Bronchial epithelial cell (primary cell): Measurements from ENCODE around the gene VGLL2. TPM values are rescaled to one million over a fixed set of nuclear protein-coding genes. Genes with fewer than 3 reads are reported as not detected.
A peak's percentile ranks its signal among the peaks of the same experiment; 100 is the strongest.

ENCODE experiments used
- DNase-seq: peaks from one replicate; pipeline ENCODE4 v3.0.0-alpha.2; 2010; ENCODE audit warnings: low read depth
- FAIRE-seq: peaks from 2 replicates; lab custom pipeline; 2011; peaks lifted over from hg19 to GRCh38; lab: Jason Lieb, UNC
- H3K27me3 ChIP-seq: 2 replicates; pipeline ENCODE4 v1.5.1; 2011; ENCODE audit warnings: low read length; ENCODE audit not compliant: control insufficient read depth, insufficient read depth
- H3K36me3 ChIP-seq: 2 replicates; pipeline ENCODE4 v1.5.1; 2011; ENCODE audit warnings: low read length; ENCODE audit not compliant: control insufficient read depth, insufficient read depth
- H3K4me3 ChIP-seq: 2 replicates; pipeline ENCODE4 v1.5.1; 2011; ENCODE audit warnings: mild to moderate bottlenecking, low read depth, low read length, control low read depth
- total RNA-seq: library from RNA; depleted of rRNA; stranded (reverse); fragments of >200 nt; gene quantifications from 2 replicates; pipeline ENCODE4 v1.2.1, GENCODE V29; 2014
- TF ChIP-seq, protein P1 (sequence below): IDR thresholded peaks from 2 replicates; pipeline ENCODE4 v1.5.1; 2011; ENCODE audit warnings: mild to moderate bottlenecking, moderate library complexity, low read length, control low read depth, inconsistent platforms; ENCODE audit not compliant: insufficient read depth, severe bottlenecking

The VGLL2 gene
- total RNA-seq, 1 donor from 2014 or later, result not detected

DNA sequence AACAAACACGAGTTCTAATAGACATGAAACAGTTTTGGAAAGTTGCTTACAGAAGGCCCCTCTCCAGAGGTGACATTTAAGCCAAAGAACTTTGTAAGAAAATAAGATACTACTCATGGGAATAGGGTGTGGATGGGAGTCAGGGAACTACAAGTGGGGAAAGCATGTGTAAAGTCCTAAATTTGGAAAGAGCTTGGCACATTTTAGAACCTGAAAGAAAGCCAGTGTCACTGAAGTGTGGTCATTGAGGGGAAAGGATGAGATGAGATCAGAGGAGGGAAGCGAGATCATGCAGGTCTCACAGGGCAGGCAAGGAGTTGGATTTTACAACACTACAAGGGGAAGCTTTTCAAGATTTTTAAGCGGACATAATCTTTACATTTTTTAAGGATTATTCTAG, 38.0 kb downstream of the VGLL2 start:
- no peak for FAIRE-seq
- DNase-seq, result no peak
- TF ChIP-seq, protein P1, sequence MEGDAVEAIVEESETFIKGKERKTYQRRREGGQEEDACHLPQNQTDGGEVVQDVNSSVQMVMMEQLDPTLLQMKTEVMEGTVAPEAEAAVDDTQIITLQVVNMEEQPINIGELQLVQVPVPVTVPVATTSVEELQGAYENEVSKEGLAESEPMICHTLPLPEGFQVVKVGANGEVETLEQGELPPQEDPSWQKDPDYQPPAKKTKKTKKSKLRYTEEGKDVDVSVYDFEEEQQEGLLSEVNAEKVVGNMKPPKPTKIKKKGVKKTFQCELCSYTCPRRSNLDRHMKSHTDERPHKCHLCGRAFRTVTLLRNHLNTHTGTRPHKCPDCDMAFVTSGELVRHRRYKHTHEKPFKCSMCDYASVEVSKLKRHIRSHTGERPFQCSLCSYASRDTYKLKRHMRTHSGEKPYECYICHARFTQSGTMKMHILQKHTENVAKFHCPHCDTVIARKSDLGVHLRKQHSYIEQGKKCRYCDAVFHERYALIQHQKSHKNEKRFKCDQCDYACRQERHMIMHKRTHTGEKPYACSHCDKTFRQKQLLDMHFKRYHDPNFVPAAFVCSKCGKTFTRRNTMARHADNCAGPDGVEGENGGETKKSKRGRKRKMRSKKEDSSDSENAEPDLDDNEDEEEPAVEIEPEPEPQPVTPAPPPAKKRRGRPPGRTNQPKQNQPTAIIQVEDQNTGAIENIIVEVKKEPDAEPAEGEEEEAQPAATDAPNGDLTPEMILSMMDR, result no peak
- Histone ChIP-seq H3K27me3 (no peaks in the 10 kb centered on the region), H3K36me3 (no peaks in the 10 kb centered on the region), H3K4me3 (no peak overlapping the region)

DNA sequence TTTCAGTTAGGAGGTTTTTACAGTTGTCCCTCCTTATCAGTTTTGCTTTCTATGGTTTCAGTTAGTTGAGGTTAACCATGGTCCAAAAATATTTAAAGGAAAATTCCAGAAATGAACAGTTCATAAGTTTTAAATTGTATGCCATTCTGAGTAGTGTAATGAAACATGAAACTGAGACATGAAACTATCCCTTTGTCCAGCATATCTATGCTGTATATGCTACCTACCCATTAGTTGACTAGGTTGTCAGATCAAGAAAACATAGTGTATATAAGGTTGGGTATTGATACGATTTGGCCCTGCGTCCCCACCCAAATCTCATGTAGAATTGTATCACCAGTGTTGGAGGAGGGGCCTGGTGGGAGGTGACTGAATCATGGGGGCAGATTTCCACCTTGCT, 39.1 kb downstream of the VGLL2 start:
- no peak for DNase-seq
- TF ChIP-seq, protein P1, result no peak
- FAIRE-seq, result no peak
- Histone ChIP-seq H3K27me3 (no peaks in the 10 kb centered on the region), H3K4me3 (no peak overlapping the region), H3K36me3 (no peaks in the 10 kb centered on the region)

DNA sequence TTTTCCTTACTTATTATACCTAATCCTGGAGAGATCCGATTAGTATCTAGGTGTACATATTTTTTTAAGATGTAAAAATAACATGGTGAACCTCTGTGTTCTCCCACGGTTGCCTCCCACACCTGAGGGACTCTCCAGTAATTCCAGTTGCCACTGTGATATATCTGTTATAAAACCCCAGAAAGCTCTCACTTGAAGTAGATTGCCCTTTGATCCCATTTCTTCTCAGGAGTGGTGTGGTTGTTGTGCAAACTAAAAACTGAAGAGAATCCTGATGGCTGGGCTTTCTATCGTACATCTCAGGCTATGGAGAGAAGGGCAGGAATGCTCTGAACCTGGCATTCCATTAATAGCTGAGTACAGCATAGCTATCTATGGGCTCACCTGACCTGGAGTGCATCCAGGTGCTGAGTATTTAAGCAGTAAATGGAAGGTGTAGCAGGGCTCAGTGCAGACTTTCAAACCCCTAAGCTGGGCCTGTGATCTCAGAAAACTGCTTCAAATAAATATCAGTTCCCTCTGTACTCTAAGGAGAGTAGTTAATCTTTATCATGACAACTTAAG, 41.0 kb downstream of the VGLL2 start:
- FAIRE-seq (no peak), DNase-seq (peak; percentile 15)
- Histone ChIP-seq H3K4me3 (no peak overlapping the region), H3K27me3 (no peaks in the 10 kb centered on the region), H3K36me3 (no peaks in the 10 kb centered on the region)
- TF ChIP-seq, protein P1, result no peak

DNA sequence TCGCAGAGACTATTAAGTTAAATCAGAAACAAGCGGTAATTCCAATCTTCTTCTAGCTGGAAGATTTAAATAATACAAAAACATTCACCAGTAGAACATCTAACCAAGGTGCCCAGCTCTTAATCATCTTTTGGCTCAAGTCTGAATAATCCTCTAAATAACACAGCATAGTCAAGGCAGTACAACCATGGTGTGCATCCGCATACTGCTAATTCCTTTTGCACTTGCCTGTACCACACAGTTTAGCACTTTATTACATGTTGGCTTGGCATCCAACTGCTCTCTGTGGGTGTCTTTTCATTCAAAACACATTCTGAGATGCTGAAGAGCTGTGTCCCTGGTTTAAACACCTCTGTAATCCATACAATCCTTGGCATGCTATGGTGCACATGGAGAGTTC, 42.3 kb downstream of the VGLL2 start:
- Histone ChIP-seq H3K36me3 (no peaks in the 10 kb centered on the region), H3K27me3 (no peaks in the 10 kb centered on the region), H3K4me3 (no peak overlapping the region)
- TF ChIP-seq, protein P1, result no peak
- FAIRE-seq (no peak), DNase-seq (no peak)

DNA sequence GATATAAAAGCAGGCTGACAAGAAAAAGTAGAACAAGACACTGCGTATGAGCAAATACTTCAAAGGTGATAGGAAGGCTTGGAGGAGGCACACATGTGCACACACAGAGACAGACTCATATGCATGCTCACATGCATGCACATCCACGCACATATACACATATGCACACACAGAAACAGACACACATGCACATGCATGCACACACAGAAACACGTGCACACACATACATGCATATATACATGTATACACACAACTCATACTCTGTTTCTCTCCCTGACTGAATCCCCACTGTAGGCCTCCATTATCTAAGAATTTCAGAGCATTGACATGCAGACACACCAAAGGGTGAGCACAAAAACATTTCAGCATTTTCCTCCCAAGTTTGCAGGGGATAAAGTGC, 43.7 kb downstream of the VGLL2 start:
- no peak for FAIRE-seq
- Histone ChIP-seq H3K36me3 (no peaks in the 10 kb centered on the region), H3K27me3 (no peaks in the 10 kb centered on the region), H3K4me3 (no peak overlapping the region)
- TF ChIP-seq, protein P1, result no peak
- DNase-seq, result no peak

DNA sequence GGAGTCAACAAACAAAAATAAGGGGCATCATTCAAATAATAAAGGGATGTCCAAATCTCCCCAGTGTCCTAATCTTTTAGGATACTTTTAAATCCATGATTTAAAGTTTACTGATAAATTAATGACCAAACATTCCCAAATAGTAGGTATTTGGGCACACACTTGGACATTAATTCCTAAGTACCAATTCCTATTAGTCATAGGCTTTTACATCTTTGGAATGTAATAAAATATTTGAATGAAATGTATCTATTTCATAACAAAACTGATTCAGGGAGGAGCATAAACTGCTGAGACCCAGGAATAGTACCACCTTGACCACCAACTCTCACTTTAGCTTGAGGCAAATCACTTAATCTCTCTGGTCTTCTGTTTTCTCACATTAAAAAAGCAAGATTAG, 44.3 kb downstream of the VGLL2 start:
- FAIRE-seq (no peak), DNase-seq (no peak)
- Histone ChIP-seq H3K36me3 (no peaks in the 10 kb centered on the region), H3K4me3 (no peak overlapping the region), H3K27me3 (no peaks in the 10 kb centered on the region)
- TF ChIP-seq, protein P1, result no peak
